22Rv1 (cell line): Measurements from ENCODE around the gene ZFP42.

Source experiments
- CTCF ChIP-seq: fragments of 450-650 bp; IDR thresholded peaks from 2 replicates; pipeline ENCODE4 v1.5.1; 2017; ENCODE audit warnings: mild to moderate bottlenecking
- ZFX ChIP-seq: fragments of 450-650 bp; IDR thresholded peaks from 2 replicates; pipeline ENCODE4 v1.6.1; 2017; ENCODE audit warnings: antibody characterized with exemption, borderline replicate concordance

GRCh38 chr4:188053302-188053701 is 57.7 kb downstream of the ZFP42 start:
- TF ChIP-seq CTCF (no peak), ZFX (no peak)
